DMS 273 (cell line): ENCODE results near the gene HEG1.
"Not testable (repeated sequence)": the region's sequence is repeated elsewhere in the genome, so short reads cannot be mapped to it uniquely, and the experiment has no call there.

Source experiments
- DNase-seq: peaks from one replicate; lab custom pipeline; 2025; ENCODE audit not compliant: unreplicated experiment; lab: John Stamatoyannopoulos, UW

Gene HEG1, protein sequence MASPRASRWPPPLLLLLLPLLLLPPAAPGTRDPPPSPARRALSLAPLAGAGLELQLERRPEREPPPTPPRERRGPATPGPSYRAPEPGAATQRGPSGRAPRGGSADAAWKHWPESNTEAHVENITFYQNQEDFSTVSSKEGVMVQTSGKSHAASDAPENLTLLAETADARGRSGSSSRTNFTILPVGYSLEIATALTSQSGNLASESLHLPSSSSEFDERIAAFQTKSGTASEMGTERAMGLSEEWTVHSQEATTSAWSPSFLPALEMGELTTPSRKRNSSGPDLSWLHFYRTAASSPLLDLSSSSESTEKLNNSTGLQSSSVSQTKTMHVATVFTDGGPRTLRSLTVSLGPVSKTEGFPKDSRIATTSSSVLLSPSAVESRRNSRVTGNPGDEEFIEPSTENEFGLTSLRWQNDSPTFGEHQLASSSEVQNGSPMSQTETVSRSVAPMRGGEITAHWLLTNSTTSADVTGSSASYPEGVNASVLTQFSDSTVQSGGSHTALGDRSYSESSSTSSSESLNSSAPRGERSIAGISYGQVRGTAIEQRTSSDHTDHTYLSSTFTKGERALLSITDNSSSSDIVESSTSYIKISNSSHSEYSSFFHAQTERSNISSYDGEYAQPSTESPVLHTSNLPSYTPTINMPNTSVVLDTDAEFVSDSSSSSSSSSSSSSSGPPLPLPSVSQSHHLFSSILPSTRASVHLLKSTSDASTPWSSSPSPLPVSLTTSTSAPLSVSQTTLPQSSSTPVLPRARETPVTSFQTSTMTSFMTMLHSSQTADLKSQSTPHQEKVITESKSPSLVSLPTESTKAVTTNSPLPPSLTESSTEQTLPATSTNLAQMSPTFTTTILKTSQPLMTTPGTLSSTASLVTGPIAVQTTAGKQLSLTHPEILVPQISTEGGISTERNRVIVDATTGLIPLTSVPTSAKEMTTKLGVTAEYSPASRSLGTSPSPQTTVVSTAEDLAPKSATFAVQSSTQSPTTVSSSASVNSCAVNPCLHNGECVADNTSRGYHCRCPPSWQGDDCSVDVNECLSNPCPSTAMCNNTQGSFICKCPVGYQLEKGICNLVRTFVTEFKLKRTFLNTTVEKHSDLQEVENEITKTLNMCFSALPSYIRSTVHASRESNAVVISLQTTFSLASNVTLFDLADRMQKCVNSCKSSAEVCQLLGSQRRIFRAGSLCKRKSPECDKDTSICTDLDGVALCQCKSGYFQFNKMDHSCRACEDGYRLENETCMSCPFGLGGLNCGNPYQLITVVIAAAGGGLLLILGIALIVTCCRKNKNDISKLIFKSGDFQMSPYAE (N-terminal part only)

DNA sequence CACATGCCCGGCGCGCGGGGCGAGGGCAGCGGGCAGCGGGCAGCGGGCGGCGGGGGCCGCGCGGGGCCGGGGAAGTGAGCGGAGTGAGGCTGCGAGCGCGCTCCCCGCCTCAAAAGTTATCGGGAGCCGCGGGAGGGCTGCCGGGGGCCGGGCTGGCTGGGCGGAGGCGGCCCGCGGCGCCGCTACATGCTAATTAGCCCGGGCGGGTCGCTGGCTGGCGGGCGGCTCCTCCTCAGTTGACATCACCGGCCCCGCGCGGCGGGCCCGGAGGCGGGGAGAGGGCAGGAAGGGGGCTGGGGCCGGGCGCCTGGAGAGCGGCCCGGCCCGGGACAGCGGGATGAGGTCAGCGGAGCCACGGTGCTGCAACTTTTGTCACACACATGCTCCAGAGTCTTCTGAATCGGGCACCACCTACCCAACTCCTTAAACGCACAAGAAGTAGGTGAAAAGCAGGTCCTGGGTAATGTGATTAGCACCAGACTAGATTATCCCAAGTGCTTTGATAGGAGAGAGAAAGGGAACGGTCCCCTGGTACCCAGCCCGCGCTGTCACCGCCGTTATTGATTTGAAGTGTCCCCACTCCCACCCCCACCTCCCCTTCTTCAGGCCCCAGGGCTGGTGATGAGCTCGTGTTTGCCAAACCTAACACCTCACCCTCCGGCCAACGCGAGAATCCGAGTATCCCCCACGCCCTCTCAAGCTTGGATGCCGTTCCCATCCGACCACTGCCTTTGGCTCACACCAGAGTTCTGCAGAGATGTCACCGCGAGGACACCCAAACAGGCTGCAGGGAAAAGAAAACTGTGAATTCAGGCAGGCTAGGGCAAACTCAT is at the start of gene HEG1:
Gene HEG1, minus strand, starts transcription at position 85 of the 833 bp plus-strand sequence. CDS start 107 bp downstream, outside the sequence.
- peak; percentile 95 for DNase-seq

DNA sequence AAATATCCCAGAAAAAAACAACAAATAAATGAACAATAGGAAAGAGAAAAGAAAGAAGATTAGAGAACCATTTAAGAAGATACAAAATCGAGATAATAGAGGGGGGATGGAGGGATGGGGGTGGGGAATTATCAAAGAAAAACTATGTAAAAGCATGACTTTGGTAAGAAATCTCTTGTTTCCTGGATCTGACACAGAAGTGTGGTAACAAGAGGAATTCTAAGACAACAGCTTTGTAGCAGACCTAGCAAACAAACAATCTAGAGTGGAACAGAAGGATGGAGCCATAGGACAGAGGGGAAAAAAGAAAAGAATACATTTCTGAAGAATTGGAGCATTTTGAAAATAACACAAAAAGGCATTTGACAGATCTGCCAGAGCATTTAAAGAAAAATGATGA is 49.3 kb upstream of the HEG1 start:
- DNase-seq: no peak

DNA sequence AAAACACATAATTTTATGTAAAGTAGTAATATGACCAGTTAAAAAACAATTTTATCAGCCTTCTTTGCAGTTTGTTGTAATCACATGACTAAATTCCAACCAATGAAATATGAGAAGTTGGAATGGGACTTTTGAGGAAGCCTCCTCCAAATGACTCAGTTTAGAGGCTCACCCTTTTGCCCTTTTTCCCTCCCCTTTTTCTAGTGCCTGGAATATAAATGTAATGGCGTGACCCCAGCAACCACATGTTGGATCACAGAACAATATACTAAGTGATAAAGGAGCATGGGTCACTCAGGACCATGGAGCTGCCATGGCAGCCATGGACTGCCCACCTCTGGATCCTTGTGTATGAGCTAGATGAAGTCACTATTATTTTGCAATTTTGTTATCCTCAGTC is 48.8 kb upstream of the HEG1 start:
- DNase-seq: no peak

DNA sequence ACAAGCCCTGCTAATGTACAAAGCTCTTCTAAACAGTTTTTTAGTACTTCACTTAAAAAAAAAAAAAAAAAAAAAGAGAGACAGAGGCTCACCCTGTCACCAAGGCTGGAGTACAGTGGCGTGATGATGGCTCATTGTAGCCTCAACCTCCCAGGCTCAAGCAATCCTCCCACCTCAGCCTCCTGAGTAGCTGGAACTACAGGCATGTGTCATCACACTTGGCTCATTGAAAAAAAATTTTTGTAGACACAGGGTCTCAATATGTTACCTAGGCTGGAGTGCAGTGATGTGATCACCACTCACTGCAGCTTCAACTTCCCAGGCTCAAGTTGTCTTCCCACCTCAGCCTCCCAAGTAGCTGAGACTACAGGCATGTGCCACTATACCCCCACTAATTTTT is 47.6 kb upstream of the HEG1 start:
- no peak for DNase-seq

DNA sequence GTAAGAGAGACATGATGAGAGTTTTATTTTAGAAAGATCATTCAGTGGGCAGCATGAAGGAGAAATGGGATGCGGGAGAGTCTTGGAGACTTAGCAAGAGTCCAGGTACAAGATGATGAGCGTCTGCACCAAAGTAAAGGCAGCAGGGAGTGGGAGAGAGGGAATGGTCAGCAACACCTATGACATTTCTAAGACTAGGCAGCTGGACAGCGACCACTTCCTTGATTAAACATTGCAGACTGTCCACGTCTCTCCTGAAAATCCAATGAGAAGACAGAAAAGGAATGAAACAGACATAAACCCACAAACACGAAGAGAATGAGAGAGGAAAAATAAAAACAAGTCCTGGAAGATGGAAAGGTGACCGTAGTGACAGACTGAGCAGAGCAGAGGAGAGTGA is 46.7 kb upstream of the HEG1 start:
- no peak for DNase-seq

DNA sequence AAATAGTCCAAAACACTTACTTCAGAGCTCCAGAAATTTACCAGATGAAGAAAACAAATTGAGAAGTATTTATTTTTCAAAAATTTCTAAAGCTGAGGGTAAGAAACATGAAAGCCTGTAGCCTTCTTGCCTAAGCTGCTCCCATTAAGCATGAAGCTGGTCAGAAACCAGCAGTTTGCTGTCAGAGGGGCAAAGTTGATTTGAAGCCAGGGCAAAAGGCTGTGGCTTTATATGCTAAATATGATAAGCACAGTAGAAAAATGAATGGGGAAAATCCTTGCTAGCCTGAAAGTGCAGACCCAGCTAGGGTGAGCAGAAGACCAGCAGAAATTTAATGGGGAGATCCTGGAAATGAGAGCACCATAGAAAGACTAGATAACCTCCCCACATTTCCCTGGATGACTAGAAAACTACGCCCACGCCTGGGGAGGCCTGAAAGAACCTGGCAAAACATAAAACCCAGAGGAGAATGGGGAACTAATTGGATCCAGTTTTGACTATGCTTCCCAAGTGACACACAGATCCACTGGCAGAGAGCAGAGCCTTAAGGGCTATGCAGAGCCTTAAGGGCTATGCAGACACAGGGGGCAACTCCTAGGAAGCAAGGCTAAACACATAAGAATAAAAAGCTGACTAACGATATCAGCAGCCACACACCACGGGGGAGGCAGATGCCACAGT is 43.0 kb upstream of the HEG1 start:
- DNase-seq: no peak

DNA sequence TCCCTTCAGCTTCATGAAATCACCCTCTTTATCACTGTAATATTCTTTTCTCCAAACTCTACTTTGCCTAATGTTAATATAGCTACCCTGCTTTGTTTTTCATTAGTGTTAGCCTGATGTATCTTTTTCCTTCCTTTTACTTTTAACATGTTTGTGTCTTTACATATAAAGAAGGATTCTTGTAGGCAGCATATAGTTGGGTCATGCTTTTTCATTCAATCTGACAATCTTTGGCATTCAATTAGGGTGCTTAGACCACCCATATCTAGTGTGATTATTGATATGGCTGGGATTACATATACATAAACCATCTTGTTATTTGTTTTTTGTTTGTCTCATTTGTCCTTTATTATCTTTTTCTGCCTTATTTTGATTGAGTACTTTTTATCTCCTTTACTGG is 34.9 kb upstream of the HEG1 start:
- DNase-seq: no peak

DNA sequence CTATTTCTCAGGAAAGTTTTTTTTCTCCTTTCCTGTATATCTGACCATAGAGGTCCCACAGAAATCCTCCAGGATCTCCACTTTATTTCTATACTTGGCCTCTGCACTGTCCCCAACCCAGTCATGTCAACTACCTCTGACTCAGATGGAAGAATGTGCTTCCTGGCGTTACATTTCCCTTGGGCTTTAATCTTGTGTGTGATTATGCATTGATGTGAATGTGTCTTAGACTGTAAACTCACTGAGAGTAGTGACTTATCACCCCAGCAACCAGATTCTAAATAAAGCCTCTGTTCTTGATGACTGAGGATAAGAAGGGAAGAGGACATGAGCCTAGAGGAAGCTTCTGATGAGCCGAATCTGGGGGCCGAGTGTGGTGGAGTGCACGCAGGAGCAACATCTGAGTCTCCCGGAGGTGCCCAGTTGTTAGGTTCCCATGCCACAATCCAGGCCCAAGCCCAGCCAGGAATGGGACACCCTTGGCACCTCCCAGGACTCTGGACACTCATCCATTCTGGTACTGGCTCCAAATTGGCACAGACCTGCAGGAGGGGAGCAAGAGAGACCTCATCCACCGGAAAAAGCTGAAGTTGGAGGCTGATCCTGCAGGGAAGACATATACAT is 32.1 kb upstream of the HEG1 start:
- no peak for DNase-seq

DNA sequence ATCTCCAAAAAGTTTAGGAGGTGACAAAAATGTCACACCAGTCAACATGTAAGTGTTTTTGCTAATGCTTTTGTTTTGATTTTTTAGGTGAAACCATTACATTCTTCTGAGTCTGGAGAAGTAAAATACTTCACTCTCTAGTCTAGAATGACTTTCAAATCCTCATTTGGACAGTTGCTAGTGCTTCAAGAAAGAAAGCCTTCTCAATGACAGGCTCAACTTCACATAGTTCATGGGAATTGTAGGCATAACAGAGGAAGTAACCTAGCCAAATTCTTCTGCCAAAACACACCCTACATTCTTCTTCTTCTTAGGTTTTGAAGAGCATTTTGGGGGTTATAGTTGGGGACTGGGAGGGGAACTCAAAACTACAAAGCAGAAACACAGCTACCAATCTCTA is 29.4 kb upstream of the HEG1 start:
- DNase-seq: no peak

DNA sequence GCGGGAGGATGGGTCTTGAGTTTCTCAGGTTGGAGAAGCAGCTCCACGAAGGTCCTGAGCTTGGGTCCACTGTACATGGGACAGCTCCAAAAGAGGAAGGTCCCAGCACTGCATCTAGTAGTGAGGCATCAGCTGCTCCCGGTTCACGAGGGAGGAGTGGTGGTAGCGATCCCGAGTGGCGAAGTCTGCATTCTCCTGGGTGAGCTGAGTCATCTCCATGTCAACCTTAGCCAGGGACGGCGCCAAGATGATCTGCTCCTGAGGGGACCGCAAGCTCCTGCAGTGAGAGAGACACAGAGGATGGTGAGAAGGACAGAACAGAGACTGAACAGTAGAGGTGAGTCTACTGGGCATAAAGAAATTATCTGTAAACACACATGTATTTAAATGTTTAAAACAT is 28.0 kb upstream of the HEG1 start:
- no peak for DNase-seq

DNA sequence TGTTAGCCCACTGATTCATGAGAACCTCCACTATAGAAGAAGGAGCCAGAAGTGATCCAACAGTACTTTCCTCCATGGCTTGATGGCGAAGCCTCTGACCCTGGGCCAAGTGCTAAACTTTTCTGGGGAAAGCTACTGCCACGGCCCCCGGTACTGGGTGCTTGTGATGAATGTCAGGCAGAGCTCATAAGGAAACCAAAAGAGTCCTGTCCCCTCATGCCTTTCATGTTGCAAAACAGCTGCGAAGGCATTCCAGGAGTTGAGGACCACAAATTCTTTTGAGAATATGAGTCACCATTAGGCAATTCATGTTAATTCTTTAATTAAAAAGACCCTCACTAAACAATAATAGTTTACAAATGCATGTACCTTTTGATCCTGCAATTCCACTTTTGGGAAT is 26.5 kb upstream of the HEG1 start:
- not testable (repeated sequence) for DNase-seq

DNA sequence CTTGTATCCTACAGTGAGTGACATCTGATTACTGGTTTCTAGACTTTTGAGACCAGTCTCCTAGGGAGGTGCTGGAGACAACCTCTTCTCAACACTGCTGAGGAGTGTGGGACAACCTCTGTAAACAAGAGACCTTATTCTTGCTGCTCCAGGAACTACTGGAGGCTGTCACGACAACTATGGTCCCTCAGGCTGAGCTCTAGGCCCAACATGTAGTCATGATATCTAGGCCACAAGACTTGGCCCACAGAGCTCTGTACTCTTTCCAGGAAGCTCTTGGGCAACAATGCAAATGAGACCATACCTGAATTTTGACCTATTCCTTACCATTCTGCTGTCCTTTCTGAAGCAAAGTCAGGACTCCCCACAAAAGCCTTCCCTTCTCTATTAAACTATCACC is 24.3 kb upstream of the HEG1 start:
- DNase-seq: no peak

DNA sequence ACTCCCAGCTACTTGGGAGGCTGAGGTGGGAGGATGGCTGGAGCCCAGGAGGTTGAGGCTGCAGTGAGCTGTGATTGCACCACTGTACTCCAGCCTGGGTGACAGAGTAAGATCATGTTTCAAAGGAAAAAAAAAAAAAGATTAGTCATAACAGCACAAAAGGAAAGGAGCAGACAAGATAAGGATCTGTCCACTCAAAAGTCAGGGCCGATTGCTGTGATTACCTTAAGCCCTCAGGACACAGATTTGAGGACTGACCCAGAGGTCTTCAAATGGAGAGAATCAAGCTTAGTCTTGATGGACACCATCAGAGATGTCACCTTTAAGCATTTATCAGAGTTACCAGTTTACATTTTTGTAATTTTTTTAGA is 23.9 kb upstream of the HEG1 start:
- no peak for DNase-seq

DNA sequence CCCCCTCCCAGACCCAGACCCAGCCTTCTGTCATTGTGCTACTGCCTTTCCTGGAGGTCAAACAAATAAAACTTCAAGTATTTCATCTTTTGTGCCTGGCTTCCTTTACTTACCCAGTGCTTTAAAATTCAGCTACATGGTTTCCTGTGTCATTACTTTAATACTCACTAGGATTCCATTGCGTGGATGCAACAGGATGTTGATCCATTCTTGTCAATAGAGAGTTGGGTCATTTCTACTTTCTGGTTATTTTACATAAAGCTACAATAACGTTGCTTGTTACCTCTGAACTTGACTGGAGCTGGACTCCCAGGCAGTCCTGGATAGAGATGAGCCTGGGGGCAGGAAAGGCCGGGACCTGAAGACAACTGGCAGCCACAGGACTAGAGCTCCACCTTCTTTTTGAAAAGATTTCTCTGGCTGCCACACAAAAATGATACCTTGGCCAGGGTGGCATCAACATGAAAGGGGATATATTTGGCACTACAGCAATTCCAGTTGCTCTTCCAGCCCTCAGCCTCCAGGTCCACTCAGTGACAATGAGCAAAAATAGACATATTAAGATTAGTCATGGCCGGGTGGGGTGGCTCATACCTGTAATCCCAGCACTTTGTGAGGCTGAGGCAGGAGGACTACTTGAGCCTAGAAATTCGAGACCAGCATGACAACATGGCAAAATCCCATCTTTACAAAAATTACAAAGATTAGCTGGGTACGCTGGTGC is 23.3 kb upstream of the HEG1 start:
- no peak for DNase-seq

DNA sequence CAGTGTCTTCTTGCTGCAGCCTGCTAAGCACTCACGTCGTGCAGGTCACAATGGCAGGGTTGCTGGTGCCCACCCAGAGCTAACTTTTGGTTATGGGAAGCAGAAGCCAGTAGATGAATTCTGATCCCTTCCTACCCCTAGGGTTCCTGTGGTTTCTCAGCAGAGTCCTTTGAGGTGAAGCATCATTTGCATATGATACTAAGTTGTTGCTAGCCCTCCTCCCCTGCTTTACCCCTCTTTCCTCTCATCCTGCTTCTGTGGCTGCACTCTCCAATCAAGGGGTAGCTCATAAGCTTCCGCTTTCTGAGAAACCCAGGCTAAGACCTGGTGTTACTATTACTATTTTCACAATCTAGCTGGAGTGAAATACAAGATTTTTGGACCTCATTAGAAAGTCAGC is 22.1 kb upstream of the HEG1 start:
- DNase-seq: no peak

DNA sequence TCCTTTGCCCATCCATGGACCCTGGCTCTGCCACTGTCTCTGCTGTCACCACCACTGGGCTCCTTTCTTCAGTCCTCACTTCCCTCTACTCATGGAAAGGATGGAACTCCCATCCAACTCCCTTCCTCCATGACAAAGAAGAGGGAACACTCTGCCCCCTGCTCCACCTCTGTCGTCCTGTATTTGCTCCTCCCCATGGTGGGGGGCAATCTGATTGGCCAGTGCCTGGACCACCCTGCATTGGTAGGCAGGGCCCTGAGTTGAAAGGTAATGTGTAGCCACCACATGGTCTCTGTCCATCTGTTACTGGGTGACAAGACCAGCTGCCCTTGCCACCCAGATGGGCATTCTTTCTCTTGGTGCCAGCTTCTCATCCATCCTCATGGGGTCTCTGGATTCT is 20.7 kb upstream of the HEG1 start:
- peak; percentile 42 for DNase-seq

DNA sequence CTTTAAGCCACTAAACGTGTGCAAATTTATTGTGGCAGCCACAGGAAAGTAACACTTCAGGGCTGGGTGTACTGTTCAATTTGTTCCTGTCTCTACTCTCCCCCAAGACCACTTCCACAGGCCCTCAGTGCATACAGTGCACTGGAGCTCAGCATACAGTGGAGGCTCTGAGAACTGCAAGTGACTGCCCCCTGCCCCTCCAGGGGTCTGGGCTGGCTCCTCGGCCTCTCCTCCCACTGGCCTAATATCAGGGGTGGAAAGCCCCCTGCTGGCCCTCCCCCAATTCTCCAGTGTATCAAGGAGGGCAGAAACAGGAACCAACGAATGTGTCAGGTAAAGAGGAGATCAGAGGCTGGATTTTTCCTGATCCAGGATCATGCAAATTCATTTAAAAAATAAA is 19.9 kb upstream of the HEG1 start:
- peak; percentile 42 for DNase-seq

DNA sequence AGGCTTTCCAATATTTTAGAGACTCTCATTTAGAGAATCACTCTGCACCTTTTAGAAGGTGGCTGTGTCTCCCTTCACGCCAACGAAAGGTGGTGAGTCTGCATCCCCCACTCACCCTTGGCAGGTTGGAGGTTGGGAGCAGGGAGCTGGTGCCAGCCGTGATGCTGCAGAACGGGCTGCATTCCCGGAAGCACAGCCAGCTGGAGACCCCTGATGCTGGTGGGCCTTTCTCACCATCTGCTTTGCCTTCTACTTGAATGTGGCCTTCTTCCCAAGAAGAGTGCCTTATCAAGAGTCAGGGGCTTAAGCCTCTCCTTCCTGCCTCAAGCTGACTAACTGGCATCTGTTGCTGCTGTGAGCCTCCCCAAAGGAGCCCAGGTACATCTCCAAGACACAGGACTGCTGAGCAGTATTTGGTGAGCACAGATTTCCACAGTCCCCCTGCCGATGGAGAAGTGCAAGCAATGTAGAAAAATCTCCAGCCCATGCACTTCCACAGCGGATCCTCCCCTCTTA is 17.7 kb upstream of the HEG1 start:
- peak; percentile 90 for DNase-seq
